Measurements from ENCODE around the gene LRCH3.

LRCH3 gene

GRCh38 chr3:197791113-197791891, at the start of gene LRCH3:
TSS of gene LRCH3 (plus strand) at chr3:197791254. CDS start at chr3:197791279, 25 bp downstream.
- H3K27me3 Mint-ChIP-seq, result no peaks in the 10 kb centered on the region
- H3K27ac Mint-ChIP-seq, result peak within 1 kb of the TSS; percentile 99
- peaks cover 41% of the 10 kb centered on the region for H3K4me1 Mint-ChIP-seq
- ATAC-seq (peak; percentile 77), DNase-seq (peak; percentile 86)
- H3K4me3 Mint-ChIP-seq, result peak within 1 kb of the TSS; percentile 85 to 98
- no peaks in the 10 kb centered on the region for H3K9me3 Mint-ChIP-seq

DNA sequence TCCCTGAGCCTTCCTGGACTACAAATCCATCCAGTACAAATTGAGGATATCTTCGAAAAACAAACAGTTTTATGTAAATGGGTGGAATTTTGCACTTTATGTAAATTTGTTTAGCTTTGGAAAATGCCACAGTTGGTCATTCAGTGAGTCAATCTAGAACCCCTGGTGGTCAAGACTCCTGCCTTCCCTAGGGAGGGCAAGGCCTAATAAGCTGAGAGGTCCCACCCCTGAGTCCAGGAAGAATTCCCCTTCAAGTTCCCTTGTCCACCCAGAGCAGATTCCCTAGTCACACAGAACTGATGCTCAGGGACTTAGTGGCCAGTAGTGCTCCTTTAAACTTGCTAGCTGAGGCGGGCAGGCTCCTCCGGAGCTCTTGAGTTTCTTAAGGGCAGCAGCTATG, 48.3 kb upstream of the LRCH3 start:
- Mint-ChIP-seq H3K4me1 (peaks cover 2% of the 10 kb centered on the region), H3K27ac (no peak overlapping the region), H3K9me3 (no peaks in the 10 kb centered on the region), H3K27me3 (no peaks in the 10 kb centered on the region), H3K4me3 (no peak overlapping the region)
- no peak for DNase-seq
- ATAC-seq, result no peak

GRCh38 chr3:197746209-197746608, 44.8 kb upstream of the LRCH3 start:
- Mint-ChIP-seq H3K4me3 (no peak overlapping the region), H3K27ac (no peak overlapping the region), H3K9me3 (no peaks in the 10 kb centered on the region), H3K4me1 (peaks cover 15% of the 10 kb centered on the region), H3K27me3 (no peaks in the 10 kb centered on the region)
- ATAC-seq (no peak), DNase-seq (no peak)

DNA sequence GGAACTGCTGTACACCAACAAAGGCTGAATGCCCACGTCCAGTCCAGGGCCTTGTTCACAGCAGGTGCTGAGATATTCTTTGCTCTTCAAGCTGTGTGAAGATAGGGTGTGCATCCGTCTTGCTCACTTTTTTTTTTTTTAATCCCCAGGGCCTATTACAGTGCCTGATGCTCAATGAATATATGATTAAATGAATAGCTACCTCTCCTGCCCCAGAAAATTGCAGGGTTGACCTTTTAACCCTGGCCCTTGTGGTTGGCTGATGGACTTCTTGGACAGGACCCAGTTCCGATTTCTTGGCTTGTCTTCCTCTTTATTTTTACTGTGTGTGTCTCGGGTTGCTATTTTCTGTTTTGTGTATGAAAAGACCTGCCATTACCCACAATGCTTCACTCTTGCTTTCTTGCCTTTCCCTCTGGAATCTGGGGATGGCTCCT, 44.2 kb upstream of the LRCH3 start:
- ATAC-seq (no peak), DNase-seq (no peak)
- no peak overlapping the region for H3K4me3 Mint-ChIP-seq

DNA sequence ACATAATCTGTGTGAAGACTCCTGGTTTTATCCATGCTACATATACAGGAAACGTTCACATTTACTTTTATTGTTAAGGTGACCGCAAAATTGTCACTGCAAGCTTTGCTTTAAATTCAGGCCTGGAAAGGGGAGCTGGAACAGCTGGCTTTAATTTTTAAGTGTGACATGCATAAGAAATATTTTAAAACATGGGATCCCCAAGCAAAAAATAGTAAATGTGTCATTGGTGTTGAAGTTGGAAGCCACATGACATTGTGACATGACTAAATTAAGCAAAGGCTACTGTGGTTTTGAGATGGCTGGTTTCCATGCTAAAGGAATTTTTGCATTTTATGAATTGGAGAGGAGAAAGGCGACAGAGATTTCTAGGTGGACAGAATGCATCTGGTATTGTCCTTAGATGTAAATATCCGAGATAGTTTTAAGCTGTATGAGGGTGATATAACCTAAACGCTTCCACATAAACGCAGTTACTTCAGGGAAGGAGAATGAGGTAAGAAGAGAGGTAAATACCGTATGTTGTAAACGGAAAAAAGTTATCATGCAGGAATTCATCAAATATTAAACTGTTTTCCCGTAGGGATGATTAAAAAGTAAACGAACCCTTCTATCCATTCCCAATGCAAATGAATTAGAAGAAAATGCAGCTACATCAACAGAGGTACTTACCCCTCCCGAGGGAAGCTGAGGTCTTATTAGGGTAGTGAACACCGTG, 42.3 kb upstream of the LRCH3 start:
- no peak for DNase-seq
- H3K27me3 Mint-ChIP-seq, result no peaks in the 10 kb centered on the region
- H3K4me1 Mint-ChIP-seq, result peaks cover 33% of the 10 kb centered on the region
- H3K27ac Mint-ChIP-seq, result no peak overlapping the region
- no peaks in the 10 kb centered on the region for H3K9me3 Mint-ChIP-seq
- ATAC-seq, result no peak
- peak overlapping the region; percentile 83 to 99 for H3K4me3 Mint-ChIP-seq

More for the DNA sequence above, 44.2 kb upstream of the LRCH3 start:
- Mint-ChIP-seq H3K27me3 (no peaks in the 10 kb centered on the region), H3K9me3 (no peaks in the 10 kb centered on the region), H3K4me1 (peaks cover 19% of the 10 kb centered on the region), H3K27ac (no peak overlapping the region)

GRCh38 chr3:197749315-197749600, 41.8 kb upstream of the LRCH3 start:
- no peaks in the 10 kb centered on the region for H3K27me3 Mint-ChIP-seq
- peaks cover 38% of the 10 kb centered on the region for H3K4me1 Mint-ChIP-seq
- no peaks in the 10 kb centered on the region for H3K9me3 Mint-ChIP-seq
- ATAC-seq, result peak; percentile 73
- DNase-seq, result no peak
- peak overlapping the region; percentile 16 to 90 for H3K27ac Mint-ChIP-seq
- peak overlapping the region; percentile 83 to 99 for H3K4me3 Mint-ChIP-seq

DNA sequence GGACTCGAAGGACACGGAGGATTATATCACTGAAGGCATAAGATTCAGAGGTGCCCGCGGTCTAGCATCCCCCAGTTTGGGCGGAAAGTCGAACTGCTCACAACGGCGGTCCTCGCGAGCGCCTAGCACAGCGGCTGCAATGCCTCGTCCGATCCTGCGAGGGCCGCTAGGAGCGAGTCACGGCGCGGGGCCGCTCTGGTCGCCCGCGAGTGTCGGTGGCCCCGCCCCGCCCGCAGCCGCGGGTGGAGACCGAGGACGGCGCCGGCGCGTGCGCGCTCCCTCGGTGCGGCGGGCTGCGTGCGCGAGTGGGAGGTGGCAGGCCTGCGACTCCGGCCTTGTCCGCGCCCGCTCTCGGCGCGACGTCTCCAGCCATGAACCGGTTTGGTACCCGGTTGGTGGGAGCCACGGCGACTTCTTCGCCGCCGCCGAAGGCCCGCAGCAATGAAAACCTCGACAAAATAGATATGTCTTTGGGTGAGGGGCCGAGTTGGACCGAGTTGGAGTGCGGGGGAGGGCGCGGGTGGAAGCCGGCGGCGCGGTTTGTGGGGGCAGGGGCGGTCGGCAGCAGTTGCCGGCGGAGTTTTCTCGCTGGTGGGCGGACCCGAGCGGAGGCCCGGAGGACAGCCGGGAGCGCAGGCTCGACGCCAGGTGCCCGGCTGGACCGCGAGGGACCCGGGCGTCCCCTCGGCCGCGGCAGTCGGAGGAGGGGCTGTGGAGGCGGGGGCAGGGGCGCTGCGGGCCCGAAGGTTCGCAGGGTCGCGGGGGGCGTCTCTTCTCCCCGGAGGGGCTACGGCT, 41.3 kb upstream of the LRCH3 start, which contains the start of gene FYTTD1:
Gene FYTTD1, plus strand, starts transcription at position 283 of the 795 bp plus-strand sequence. Its CDS starts 89 bp downstream, at position 372.
- DNase-seq, result peak; percentile 86 to 88
- Mint-ChIP-seq H3K9me3 (no peaks in the 10 kb centered on the region), H3K27me3 (no peaks in the 10 kb centered on the region), H3K4me1 (peaks cover 44% of the 10 kb centered on the region), H3K4me3 (peak within 1 kb of the TSS; percentile 99), H3K27ac (peak within 1 kb of the TSS; percentile 92 to 98)
- ATAC-seq, result peak; percentile 91

DNA sequence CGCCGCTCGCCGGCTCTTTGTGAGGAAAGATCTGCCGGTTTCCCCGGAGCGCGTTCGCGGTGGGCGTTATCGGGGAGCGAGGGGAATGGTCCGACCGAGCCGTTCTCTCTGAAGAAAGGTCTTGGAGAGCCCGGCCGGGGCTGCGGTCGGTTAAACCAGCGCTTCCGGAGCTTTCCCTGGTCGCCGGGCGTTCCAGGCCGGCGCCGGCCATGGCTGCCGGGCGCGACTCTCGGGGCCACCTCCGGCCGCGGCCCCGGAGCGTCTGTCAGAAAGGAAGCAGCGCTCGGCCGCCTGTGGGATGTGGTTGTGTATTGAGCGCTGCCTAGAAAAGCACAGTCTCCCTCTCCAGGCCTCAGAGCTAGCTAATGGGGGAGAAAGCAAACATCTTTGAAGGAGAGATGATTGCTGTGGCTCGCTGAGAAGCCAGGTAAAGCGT, 40.6 kb upstream of the LRCH3 start:
- peak; percentile 65 for ATAC-seq
- peak; percentile 62 for DNase-seq
- peak overlapping the region; percentile 92 to 98 for H3K27ac Mint-ChIP-seq
- H3K27me3 Mint-ChIP-seq, result no peaks in the 10 kb centered on the region
- no peaks in the 10 kb centered on the region for H3K9me3 Mint-ChIP-seq
- peak overlapping the region; percentile 99 for H3K4me3 Mint-ChIP-seq
- H3K4me1 Mint-ChIP-seq, result peaks cover 48% of the 10 kb centered on the region

- Mint-ChIP-seq H3K27ac (peak overlapping the region; percentile 67 to 92), H3K4me3 (peak overlapping the region; percentile 99), H3K9me3 (no peaks in the 10 kb centered on the region), H3K4me1 (peaks cover 55% of the 10 kb centered on the region), H3K27me3 (no peaks in the 10 kb centered on the region)
- ATAC-seq (no peak), DNase-seq (peak; percentile 22 to 47)
Observed at GRCh38 chr3:197750858-197751737, 40.0 kb upstream of the LRCH3 start.

DNA sequence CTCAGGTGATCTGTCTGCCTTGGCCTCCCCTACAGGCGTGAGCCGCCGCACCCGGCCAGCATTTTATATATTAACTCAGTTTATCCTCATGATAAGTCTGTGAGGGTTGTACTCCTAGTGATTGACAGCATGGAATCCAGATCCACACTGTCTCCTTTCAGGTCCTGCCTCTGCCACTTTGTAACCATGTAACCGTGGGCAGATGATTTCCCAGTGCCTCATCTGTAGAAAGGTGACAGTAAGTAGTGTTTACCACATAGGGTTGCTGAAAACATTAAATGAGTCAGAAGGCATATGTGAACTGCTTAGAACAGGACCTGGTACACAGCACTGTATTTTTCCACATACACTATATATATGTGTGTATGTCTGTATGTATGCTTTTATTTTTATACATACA, 38.9 kb upstream of the LRCH3 start:
- Mint-ChIP-seq H3K9me3 (no peaks in the 10 kb centered on the region), H3K4me3 (peak overlapping the region; percentile 79 to 82), H3K27me3 (no peaks in the 10 kb centered on the region), H3K4me1 (peaks cover 58% of the 10 kb centered on the region), H3K27ac (peak overlapping the region; percentile 76 to 95)
- ATAC-seq, result peak; percentile 33
- DNase-seq, result peak; percentile 21 to 34

DNA sequence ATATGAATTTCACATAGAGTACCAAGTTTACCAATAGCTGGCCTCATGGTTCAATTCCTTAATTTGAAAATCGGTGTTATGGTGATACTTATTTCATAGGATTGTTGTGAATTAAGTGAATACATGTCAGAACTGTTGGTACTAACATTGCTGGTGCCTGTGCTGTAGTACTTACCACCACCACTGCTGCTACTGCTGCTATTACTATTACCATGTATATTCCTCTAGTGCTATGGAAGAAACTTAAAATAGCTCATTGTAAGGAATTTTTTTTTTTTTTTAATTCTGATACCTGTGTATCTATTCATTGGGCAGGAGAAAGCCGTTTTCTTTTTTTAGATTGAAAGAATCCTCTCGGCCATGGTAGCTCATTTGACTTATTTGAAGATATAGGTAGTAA, 37.8 kb upstream of the LRCH3 start:
- Mint-ChIP-seq H3K4me1 (peaks cover 58% of the 10 kb centered on the region), H3K4me3 (no peak overlapping the region), H3K9me3 (no peaks in the 10 kb centered on the region), H3K27ac (no peak overlapping the region), H3K27me3 (no peaks in the 10 kb centered on the region)
- no peak for ATAC-seq
- DNase-seq, result no peak

GRCh38 chr3:197756704-197757103, 34.4 kb upstream of the LRCH3 start:
- no peak overlapping the region for H3K4me3 Mint-ChIP-seq
- H3K27me3 Mint-ChIP-seq, result no peaks in the 10 kb centered on the region
- H3K4me1 Mint-ChIP-seq, result peaks cover 40% of the 10 kb centered on the region
- no peak overlapping the region for H3K27ac Mint-ChIP-seq
- H3K9me3 Mint-ChIP-seq, result no peaks in the 10 kb centered on the region
- DNase-seq (no peak), ATAC-seq (no peak)

DNA sequence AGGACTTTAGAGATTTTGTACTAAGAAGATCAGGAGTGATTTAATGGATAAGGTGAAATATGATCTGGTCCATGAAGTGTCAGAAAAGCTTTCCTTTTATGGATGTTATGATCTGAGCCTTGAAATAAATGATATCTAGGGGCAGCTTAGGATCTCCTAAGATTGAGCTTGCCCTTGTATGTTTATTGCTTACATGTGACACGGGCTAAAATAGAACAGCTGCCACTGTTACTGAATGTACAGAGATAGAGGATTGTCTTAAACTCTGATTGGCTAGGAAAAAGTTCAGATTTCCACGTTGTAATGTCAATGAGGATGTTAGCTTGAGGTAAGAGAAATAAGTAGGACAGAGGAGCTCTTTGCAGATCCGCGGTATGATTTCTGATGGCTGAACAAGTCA, 32.5 kb upstream of the LRCH3 start:
- Mint-ChIP-seq H3K9me3 (no peaks in the 10 kb centered on the region), H3K27ac (no peak overlapping the region), H3K4me1 (peaks cover 25% of the 10 kb centered on the region), H3K27me3 (no peaks in the 10 kb centered on the region), H3K4me3 (no peak overlapping the region)
- no peak for ATAC-seq
- no peak for DNase-seq

DNA sequence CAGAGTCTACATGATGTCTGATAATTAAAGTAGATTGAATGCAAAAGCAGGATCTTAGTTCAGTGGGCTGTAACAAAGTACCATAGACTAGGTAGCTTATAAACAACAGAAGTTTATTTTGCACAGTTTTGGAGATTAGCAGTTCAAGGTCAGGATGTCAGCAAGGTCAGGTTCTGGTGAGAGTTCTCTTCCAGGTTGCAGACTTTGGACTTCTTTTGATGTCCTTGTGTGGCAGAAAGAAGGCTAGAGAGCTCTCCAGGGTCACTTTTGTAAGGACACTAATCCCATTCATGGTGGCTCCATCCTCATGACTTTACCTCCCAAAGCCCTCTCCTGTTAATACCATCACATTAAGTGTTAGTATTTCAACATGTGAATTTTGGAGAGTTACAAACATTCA, 29.3 kb upstream of the LRCH3 start:
- ATAC-seq, result no peak
- no peak overlapping the region for H3K27ac Mint-ChIP-seq
- no peaks in the 10 kb centered on the region for H3K9me3 Mint-ChIP-seq
- H3K27me3 Mint-ChIP-seq, result no peaks in the 10 kb centered on the region
- no peak for DNase-seq
- H3K4me1 Mint-ChIP-seq, result no peaks in the 10 kb centered on the region
- no peak overlapping the region for H3K4me3 Mint-ChIP-seq

DNA sequence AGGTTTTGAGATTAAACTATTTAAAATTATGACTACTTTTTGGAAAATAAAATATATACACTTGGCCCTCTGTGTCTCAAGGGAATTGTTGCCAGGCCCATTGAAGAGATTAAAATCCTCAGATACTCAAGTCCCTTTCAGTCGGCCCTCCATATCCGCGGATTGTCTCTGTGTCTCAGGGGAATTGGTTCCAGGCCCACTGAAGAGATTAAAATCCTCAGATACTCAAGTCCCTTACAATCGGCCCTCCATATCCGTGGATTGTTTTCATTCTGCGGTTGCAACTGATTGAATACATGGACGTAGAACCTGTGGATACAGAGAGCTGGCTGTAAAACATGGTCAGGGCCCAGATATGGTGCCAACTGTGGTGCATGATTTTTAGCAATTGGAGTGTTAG, 15.7 kb upstream of the LRCH3 start:
- H3K9me3 Mint-ChIP-seq, result no peaks in the 10 kb centered on the region
- H3K4me1 Mint-ChIP-seq, result no peaks in the 10 kb centered on the region
- H3K27ac Mint-ChIP-seq, result no peak overlapping the region
- no peak for DNase-seq
- no peaks in the 10 kb centered on the region for H3K27me3 Mint-ChIP-seq
- ATAC-seq, result no peak
- no peak overlapping the region for H3K4me3 Mint-ChIP-seq

Measured in stimulated activated naive CD8-positive, alpha-beta T cell treated with anti-CD3 and anti-CD28 coated beads, Interleukin-15, amount 100 ng/mL, for 72 hours (primary cell).